Prostate gland (tissue), 2 donors: Measurements from ENCODE around the gene FIGNL2.

Experiments
- POLR2AphosphoS5 ChIP-seq: sonication (generic); formaldehyde crosslinking; IDR thresholded peaks from one replicate; pipeline ENCODE4 v1.6.1; 2017; ENCODE audit warnings: antibody characterized with exemption
- TF ChIP-seq, protein P1 (sequence below), 4 experiments: fragments of 200-600 bp in 2 of 4; fragments of 450-650 bp in 2 of 4; sonication (generic) in 2 of 4; IDR thresholded peaks; 1 replicate in 3 of 4; 2 replicates in 1 of 4; pipeline ENCODE4 v1.5.1; 2016 to 2019; ENCODE audit warnings: antibody characterized with exemption in 4 of 4, mild to moderate bottlenecking in 2 of 4, moderate library complexity in 2 of 4

DNA sequence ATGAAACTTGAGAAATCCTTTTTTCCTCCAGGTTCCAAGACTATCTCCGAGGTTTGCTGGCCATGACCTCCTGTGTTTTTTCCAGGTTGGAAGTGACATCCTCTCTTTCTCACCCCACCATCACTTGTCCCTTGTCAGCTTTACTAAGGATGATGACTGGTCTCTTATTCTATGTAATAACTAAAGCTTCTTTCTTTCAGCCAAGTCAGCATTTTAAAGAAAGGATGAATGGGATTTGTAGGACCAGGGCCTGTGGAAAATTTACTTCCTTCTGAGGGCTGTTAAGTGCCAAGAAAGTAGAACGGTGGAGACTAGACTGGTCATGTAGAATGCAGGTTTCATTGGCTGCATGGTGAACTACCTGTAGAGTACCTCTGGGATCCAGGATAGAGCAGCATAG lies 73.6 kb downstream of the FIGNL2 start:
- TF ChIP-seq, protein P1, sequence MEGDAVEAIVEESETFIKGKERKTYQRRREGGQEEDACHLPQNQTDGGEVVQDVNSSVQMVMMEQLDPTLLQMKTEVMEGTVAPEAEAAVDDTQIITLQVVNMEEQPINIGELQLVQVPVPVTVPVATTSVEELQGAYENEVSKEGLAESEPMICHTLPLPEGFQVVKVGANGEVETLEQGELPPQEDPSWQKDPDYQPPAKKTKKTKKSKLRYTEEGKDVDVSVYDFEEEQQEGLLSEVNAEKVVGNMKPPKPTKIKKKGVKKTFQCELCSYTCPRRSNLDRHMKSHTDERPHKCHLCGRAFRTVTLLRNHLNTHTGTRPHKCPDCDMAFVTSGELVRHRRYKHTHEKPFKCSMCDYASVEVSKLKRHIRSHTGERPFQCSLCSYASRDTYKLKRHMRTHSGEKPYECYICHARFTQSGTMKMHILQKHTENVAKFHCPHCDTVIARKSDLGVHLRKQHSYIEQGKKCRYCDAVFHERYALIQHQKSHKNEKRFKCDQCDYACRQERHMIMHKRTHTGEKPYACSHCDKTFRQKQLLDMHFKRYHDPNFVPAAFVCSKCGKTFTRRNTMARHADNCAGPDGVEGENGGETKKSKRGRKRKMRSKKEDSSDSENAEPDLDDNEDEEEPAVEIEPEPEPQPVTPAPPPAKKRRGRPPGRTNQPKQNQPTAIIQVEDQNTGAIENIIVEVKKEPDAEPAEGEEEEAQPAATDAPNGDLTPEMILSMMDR (IDR thresholded peaks at IDR 0.05), result no peak
- no peak for TF ChIP-seq POLR2AphosphoS5
